GM19035 (cell line): ENCODE results near the gene TXNDC15.

ENCODE experiments used
- ATAC-seq: cut with Tn5 transposase; IDR thresholded peaks from one replicate; pipeline ENCODE4 v1.9.1; 2021; ENCODE audit not compliant: unreplicated experiment

TXNDC15 gene

DNA sequence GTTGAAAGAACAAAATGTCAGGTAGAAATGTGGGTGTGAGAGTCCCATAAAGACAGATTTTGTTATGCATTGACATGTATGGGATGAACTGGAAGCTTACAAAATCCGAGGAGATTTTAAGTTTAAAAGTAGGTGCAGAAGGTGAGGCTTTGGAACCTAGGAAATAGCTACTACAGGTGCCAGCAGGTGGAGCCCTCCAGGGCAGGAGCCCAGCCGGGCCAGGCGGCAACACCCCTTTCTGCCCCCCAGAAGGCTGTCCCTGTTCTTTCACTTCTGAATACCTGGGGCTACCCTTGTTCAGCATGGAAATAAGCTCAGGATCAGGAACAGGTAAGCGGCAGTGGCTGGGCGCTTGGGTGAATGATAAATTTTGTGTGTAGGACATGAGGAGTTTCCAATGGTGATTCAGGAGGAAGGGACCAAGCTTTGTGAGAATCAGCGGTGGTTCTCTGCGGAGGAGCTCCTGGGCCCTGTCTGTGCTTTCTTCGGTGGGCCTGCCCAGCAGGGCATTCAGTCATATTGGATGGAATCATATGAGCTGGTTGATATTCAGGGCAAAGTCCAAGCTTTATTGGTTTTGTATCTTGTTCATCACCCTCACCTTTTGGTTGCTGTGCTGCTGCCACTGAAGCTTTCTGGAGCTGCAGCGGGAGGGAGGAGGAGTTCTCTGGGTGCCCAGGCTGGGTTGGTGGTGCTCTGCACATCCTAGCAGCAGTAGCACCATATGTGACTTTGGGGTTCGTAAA lies 43.1 kb downstream of the TXNDC15 start:
- ATAC-seq = no peak

DNA sequence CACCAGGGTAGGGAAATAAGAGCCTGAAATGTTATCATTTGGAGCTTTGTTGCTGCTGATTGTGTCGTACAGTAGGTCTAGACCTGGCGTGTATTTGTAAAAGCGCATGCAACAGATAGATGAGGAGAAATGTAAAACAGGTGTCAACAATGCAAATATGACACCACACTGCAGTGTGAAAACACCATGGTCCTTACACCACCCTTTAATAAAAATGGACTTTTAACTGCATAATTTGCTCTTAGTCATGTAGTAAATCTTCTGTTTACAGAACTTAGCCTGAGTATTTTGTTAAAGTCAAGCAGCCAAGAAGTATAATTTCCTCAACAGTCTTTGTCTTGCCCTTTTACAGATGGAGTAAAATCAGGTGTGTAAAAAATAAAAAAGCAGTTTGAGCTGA lies 44.7 kb downstream of the TXNDC15 start:
- no peak for ATAC-seq

GRCh38 chr5:134920848-134921575 lies 46.8 kb downstream of the TXNDC15 start:
- ATAC-seq = no peak

GRCh38 chr5:134932508-134932907 lies 58.3 kb downstream of the TXNDC15 start:
- ATAC-seq = no peak

- ATAC-seq = no peak
These were observed 60.0 kb downstream of the TXNDC15 start for GRCh38 chr5:134934202-134934601.

GRCh38 chr5:134935711-134936602 lies 61.8 kb downstream of the TXNDC15 start:
- ATAC-seq = no peak

DNA sequence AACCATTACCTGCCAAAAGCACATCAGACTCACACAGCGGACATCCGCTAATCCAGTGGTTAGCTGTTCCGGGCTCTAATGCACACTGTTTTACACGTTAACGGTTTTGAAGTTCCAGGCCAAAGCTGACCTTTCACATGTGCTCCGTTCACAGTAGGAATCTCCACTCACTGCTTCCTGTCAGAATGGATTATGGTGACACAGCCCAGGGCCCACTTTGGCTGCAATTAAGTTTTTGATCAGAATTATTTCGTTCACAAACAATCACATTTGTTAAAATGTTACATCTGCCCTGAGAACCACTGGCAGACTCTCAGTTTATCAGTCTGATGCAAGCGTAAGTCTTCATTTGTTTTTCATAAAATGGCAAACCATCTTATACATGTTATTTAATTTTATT lies 63.4 kb downstream of the TXNDC15 start:
- ATAC-seq = no peak

DNA sequence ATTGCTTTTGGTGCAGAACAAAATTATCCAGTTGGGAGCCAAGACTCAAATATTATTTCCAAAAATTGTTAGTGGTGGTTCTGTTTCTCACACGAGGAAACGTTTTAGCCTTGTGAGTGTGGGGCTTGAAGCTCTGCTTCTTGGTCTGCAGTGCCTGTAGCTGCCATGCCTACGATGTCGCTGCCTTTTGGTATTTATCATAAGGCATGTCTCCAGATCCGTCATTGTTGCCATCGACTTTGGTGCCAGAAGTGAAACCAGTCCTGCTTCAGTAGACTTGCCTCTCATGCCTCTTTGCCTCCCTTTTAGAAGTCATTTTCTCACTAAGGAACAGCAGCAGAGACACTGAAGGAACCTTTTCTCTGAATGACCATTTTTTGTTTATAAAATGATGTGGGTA lies 63.9 kb downstream of the TXNDC15 start:
- no peak for ATAC-seq

GRCh38 chr5:134939500-134939899 lies 65.3 kb downstream of the TXNDC15 start:
- no peak for ATAC-seq

DNA sequence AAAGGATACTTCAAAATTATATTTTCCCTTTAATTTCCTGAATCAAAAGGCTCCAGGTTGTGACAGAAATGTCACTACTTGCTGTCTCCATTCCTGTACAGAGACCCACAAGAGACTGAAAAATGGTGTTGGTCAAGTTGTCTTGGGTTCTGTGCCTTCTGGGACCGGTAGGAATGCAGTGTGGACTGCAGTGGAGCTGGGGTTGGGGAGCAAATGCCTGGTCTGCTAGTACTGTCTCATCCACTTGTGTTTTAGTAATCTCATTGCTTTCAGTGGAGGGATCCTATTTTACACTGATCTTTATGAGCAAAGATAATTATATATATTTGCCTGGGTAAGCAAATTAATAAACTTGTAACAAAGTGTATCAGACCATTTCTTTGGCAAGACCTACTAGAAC lies 69.4 kb downstream of the TXNDC15 start:
- ATAC-seq = no peak

DNA sequence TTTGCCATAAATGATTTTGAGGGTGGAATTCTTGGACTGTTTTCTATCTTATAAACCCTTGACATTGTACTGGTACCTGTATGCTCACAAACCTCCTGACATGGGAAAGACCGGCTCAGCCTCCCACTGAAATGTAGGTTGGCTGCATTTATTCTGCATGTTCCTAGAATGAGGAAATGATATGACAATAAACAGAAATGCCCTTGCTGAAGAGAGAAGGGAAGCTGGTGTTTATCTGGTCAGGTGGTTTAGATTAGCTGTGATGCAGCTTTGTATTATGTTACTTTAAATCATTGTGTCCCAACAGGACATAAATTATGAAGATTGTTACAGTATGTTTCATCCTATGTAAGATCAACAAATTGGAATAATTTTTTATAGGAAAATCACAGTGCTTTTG lies 70.5 kb downstream of the TXNDC15 start:
- no peak for ATAC-seq

DNA sequence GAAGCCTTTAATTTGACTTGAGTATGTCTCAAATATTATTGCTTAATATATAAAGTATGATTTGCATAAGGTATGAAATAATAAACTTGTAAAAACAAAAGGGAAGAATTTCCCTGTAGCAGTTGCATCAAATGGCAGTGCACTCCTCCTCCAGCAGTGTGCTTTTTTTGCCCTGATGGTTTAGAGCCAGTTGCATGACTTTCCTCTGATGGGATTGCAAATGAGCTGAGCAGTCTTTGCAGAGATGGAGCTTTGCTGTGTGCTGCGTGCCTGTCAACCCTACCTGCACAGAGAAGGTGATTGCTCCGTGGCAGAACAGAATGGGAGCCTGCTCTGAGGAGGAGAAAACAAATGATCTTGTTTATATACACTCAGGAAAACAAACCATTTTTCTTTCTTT lies 70.9 kb downstream of the TXNDC15 start:
- no peak for ATAC-seq

GRCh38 chr5:134948911-134949310 lies 74.7 kb downstream of the TXNDC15 start:
- ATAC-seq = no peak

- ATAC-seq = no peak
These were observed 75.1 kb downstream of the TXNDC15 start for GRCh38 chr5:134949316-134949715.
